Hepatocyte (in vitro differentiated cells): Measurements from ENCODE around the gene LYSET.
"Not testable (repeated sequence)": the region's sequence is repeated elsewhere in the genome, so short reads cannot be mapped to it uniquely, and the experiment has no call there.

Source experiments
- EZH2 ChIP-seq: fragments of 200-600 bp; sonication (generic); IDR thresholded peaks from 2 replicates; pipeline ENCODE4 v1.6.1; 2016; ENCODE audit warnings: antibody characterized with exemption, mild to moderate bottlenecking, borderline replicate concordance
- EZH2phosphoT487 ChIP-seq: fragments of 200-600 bp; sonication (generic); IDR thresholded peaks from one replicate; pipeline ENCODE4 v1.6.1; 2018; ENCODE audit warnings: antibody characterized with exemption, mild to moderate bottlenecking, low read depth, moderate library complexity; ENCODE audit not compliant: unreplicated experiment, severe bottlenecking
- TF ChIP-seq, protein P1 (sequence below): fragments of 200-600 bp; sonication (generic); IDR thresholded peaks from 2 replicates; pipeline ENCODE4 v1.5.1; 2016; ENCODE audit warnings: antibody characterized with exemption, mild to moderate bottlenecking; ENCODE audit not compliant: poor library complexity

DNA sequence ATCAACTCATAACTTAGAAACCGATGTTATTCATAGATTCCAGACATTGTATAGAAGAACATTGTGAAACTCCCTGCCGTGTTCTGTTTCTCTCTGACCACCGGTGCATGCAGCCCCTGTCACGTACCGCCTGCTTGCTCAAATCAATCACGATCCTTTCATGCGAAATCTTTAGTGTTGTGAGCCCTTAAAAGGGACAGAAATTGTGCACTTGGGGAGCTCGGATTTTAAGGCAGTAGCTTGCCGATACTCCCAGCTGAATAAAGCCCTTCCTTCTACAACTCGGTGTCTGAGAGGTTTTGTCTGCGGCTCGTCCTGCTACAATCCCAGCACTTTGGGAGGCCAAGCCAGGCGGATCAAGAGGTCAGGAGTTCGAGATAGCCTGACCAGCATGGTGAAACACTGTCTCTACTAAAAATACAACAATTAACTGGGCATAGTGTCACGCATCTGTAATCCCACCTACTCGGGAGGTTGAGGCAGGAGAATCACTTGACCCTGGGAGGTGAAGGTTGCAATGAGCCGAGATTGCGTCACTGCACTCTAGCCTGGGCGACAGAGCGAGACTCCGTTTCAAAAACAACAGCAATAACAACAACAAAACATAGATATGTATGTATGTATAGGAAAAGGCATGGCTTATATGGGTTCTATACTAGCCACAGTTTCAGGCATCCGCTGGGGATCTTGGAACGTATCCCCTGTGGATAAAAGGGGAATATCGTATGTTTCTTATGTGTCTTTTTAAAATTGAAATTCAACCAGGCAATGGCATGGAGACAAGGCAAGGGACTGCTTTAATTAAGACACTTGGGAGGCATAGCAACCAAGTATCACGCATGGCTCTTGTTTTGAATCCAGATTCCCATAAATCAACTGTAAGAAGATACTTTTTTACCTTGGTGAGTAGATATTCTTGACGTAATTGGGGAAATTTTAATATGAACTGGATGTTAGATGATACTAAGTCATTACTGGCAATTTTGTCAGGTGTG, 19.5 kb upstream of the LYSET start:
- TF ChIP-seq, protein P1, sequence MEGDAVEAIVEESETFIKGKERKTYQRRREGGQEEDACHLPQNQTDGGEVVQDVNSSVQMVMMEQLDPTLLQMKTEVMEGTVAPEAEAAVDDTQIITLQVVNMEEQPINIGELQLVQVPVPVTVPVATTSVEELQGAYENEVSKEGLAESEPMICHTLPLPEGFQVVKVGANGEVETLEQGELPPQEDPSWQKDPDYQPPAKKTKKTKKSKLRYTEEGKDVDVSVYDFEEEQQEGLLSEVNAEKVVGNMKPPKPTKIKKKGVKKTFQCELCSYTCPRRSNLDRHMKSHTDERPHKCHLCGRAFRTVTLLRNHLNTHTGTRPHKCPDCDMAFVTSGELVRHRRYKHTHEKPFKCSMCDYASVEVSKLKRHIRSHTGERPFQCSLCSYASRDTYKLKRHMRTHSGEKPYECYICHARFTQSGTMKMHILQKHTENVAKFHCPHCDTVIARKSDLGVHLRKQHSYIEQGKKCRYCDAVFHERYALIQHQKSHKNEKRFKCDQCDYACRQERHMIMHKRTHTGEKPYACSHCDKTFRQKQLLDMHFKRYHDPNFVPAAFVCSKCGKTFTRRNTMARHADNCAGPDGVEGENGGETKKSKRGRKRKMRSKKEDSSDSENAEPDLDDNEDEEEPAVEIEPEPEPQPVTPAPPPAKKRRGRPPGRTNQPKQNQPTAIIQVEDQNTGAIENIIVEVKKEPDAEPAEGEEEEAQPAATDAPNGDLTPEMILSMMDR = not testable (repeated sequence)
- not testable (repeated sequence) for TF ChIP-seq EZH2, EZH2phosphoT487
